ENCODE data around the gene CHD2. TPM values are rescaled to one million over a fixed set of nuclear protein-coding genes. Genes with fewer than 3 reads are reported as not detected.

CHD2 gene
- total and polyA plus RNA-seq, 4 experiments from 2014 or later, result 28.4 to 351 (median 224) TPM

GRCh38 chr15:92930776-92931175 is 30.7 kb downstream of the CHD2 start:
- no peak for DNase-seq
- ChIA-PET CTCF (ENCODE audit: partially characterized antibody) (interaction anchor here (2.4 kb wide), 1 partner anchor 132 kb away, joined by 11 read pairs; no protein-coding TSS in a partner anchor), POLR2A (ENCODE audit: partially characterized antibody) (interaction anchor here (1.3 to 2.2 kb wide), 2 partner anchors 48 to 122 kb away, joined by 3 to 9 read pairs; no protein-coding TSS in a partner anchor)
- no peaks in the 10 kb centered on the region for H3K27me3 ChIP-seq (ENCODE audit: insufficient read depth, low read length)
- H3K36me3 Mint-ChIP-seq, result peaks cover 70 to 93% of the 10 kb centered on the region in 2 donors
- H3K9me3 ChIP-seq (ENCODE audit: control insufficient read depth in 1 of 2, low read length in 2 of 2), result no peaks in the 10 kb centered on the region
- H3K27me3 Mint-ChIP-seq, result no peaks in the 10 kb centered on the region
- peak overlapping the region in 2 of 8 donors; percentile 10 to 25 for H3K4me3 Mint-ChIP-seq
- peaks cover 33 to 69% (median 50%) of the 10 kb centered on the region in 4 donors for H3K4me1 Mint-ChIP-seq
- H3K9me3 Mint-ChIP-seq, result no peaks in the 10 kb centered on the region
- intact Hi-C loops (cut with micrococcal nuclease), result no loop called here
- H3K4me3 ChIP-seq (ENCODE audit: low read length in 2 of 2), result no peak overlapping the region
- H3K27ac Mint-ChIP-seq, result peak overlapping the region in 4 of 7 donors; percentile 5 to 68 (median 40)
- no peak overlapping the region for H3K27ac ChIP-seq (ENCODE audit: low read depth, low read length)
- peaks cover 40% of the 10 kb centered on the region for H3K4me1 ChIP-seq (ENCODE audit: insufficient read depth, low read length)
- H3K36me3 ChIP-seq (ENCODE audit: insufficient read depth, low read length), result peaks cover 79% of the 10 kb centered on the region

GRCh38 chr15:92932946-92933649 is 33.0 kb downstream of the CHD2 start:
- intact Hi-C loops (cut with micrococcal nuclease), result no loop called here
- no peaks in the 10 kb centered on the region for H3K27me3 Mint-ChIP-seq
- CTCF ChIA-PET (ENCODE audit: partially characterized antibody), result interaction anchor here (0.7 to 1.5 kb wide), 5 partner anchors 9 to 125 kb away, joined by 3 to 5 read pairs (median 3); no protein-coding TSS in a partner anchor
- no peak overlapping the region for H3K4me3 ChIP-seq (ENCODE audit: low read length in 2 of 2)
- peaks cover 73% of the 10 kb centered on the region for H3K36me3 ChIP-seq (ENCODE audit: insufficient read depth, low read length)
- H3K27ac Mint-ChIP-seq, result peak overlapping the region in 6 of 7 donors; percentile 11 to 71 (median 49)
- no peak for DNase-seq
- peaks cover 30 to 67% (median 44%) of the 10 kb centered on the region in 4 donors for H3K4me1 Mint-ChIP-seq
- POLR2A ChIA-PET (ENCODE audit: partially characterized antibody), result interaction anchor here (0.6 to 1.4 kb wide), 6 partner anchors 10 to 125 kb away, joined by 3 to 5 read pairs (median 3); no protein-coding TSS in a partner anchor
- H3K4me1 ChIP-seq (ENCODE audit: insufficient read depth, low read length), result peaks cover 39% of the 10 kb centered on the region
- H3K36me3 Mint-ChIP-seq, result peaks cover 62 to 91% of the 10 kb centered on the region in 2 donors
- H3K27ac ChIP-seq (ENCODE audit: low read depth, low read length), result no peak overlapping the region
- no peaks in the 10 kb centered on the region for H3K27me3 ChIP-seq (ENCODE audit: insufficient read depth, low read length)
- H3K9me3 Mint-ChIP-seq, result no peaks in the 10 kb centered on the region
- H3K9me3 ChIP-seq (ENCODE audit: control insufficient read depth in 1 of 2, low read length in 2 of 2), result no peaks in the 10 kb centered on the region
- no peak overlapping the region for H3K4me3 Mint-ChIP-seq

- H3K36me3 ChIP-seq (ENCODE audit: insufficient read depth, low read length), result peaks cover 71% of the 10 kb centered on the region
- intact Hi-C loops (cut with micrococcal nuclease), result no loop called here
- Mint-ChIP-seq H3K9me3 (no peaks in the 10 kb centered on the region), H3K36me3 (peaks cover 59 to 90% of the 10 kb centered on the region in 2 donors), H3K27me3 (no peaks in the 10 kb centered on the region), H3K27ac (peak overlapping the region in 1 of 7 donors; percentile 64), H3K4me1 (peaks cover 23 to 65% (median 38%) of the 10 kb centered on the region in 4 donors), H3K4me3 (no peak overlapping the region)
- H3K9me3 ChIP-seq (ENCODE audit: control insufficient read depth in 1 of 2, low read length in 2 of 2), result no peaks in the 10 kb centered on the region
- POLR2A ChIA-PET (ENCODE audit: partially characterized antibody), result interaction anchor here (1.1 to 1.4 kb wide), 2 partner anchors 51 to 125 kb away, joined by 3 to 5 read pairs; no protein-coding TSS in a partner anchor
- no peaks in the 10 kb centered on the region for H3K27me3 ChIP-seq (ENCODE audit: insufficient read depth, low read length)
- CTCF ChIA-PET (ENCODE audit: partially characterized antibody), result interaction anchor here (0.7 to 1.4 kb wide), 4 partner anchors 12 to 136 kb away, joined by 3 to 4 read pairs (median 3); no protein-coding TSS in a partner anchor
- H3K4me3 ChIP-seq (ENCODE audit: low read length in 2 of 2), result no peak overlapping the region
- peaks cover 32% of the 10 kb centered on the region for H3K4me1 ChIP-seq (ENCODE audit: insufficient read depth, low read length)
- H3K27ac ChIP-seq (ENCODE audit: low read depth, low read length), result no peak overlapping the region
- no peak for DNase-seq
These were observed 33.7 kb downstream of the CHD2 start for GRCh38 chr15:92933831-92934230.

GRCh38 chr15:92934716-92935115 is 34.6 kb downstream of the CHD2 start:
- H3K27me3 Mint-ChIP-seq, result no peaks in the 10 kb centered on the region
- DNase-seq, result no peak
- no peaks in the 10 kb centered on the region for H3K9me3 ChIP-seq (ENCODE audit: control insufficient read depth in 1 of 2, low read length in 2 of 2)
- H3K9me3 Mint-ChIP-seq, result no peaks in the 10 kb centered on the region
- peaks cover 27% of the 10 kb centered on the region for H3K4me1 ChIP-seq (ENCODE audit: insufficient read depth, low read length)
- no peak overlapping the region for H3K4me3 Mint-ChIP-seq
- no peak overlapping the region for H3K27ac ChIP-seq (ENCODE audit: low read depth, low read length)
- H3K4me3 ChIP-seq (ENCODE audit: low read length in 2 of 2), result no peak overlapping the region
- ChIA-PET POLR2A (ENCODE audit: partially characterized antibody) (no interaction called here), CTCF (ENCODE audit: partially characterized antibody) (interaction anchor here (0.9 kb wide), 1 partner anchor 137 kb away, joined by 3 read pairs; no protein-coding TSS in a partner anchor)
- H3K4me1 Mint-ChIP-seq, result peaks cover 24 to 62% (median 38%) of the 10 kb centered on the region in 4 donors
- H3K36me3 Mint-ChIP-seq, result peaks cover 64 to 91% of the 10 kb centered on the region in 2 donors
- H3K27me3 ChIP-seq (ENCODE audit: insufficient read depth, low read length), result no peaks in the 10 kb centered on the region
- peak overlapping the region in 4 of 7 donors; percentile 3 to 64 (median 44) for H3K27ac Mint-ChIP-seq
- H3K36me3 ChIP-seq (ENCODE audit: insufficient read depth, low read length), result peaks cover 73% of the 10 kb centered on the region
- intact Hi-C loops (cut with micrococcal nuclease), result no loop called here

GRCh38 chr15:92936138-92936537 is 36.0 kb downstream of the CHD2 start:
- Mint-ChIP-seq H3K36me3 (peaks cover 59 to 86% of the 10 kb centered on the region in 2 donors), H3K4me3 (peak overlapping the region in 1 of 8 donors; percentile 37), H3K9me3 (no peaks in the 10 kb centered on the region), H3K27ac (peak overlapping the region in 6 of 7 donors; percentile 6 to 74 (median 50)), H3K27me3 (no peaks in the 10 kb centered on the region), H3K4me1 (peaks cover 20 to 49% (median 32%) of the 10 kb centered on the region in 4 donors)
- ChIA-PET POLR2A (ENCODE audit: partially characterized antibody) (interaction anchor here (1.0 to 1.9 kb wide), 2 partner anchors 9 to 18 kb away, joined by 3 to 6 read pairs; no protein-coding TSS in a partner anchor), CTCF (ENCODE audit: partially characterized antibody) (interaction anchor here (1.2 to 2.2 kb wide), 3 partner anchors 15 to 139 kb away, joined by 3 to 10 read pairs (median 3); no protein-coding TSS in a partner anchor)
- no peak overlapping the region for H3K27ac ChIP-seq (ENCODE audit: low read depth, low read length)
- H3K9me3 ChIP-seq (ENCODE audit: control insufficient read depth in 1 of 2, low read length in 2 of 2), result no peaks in the 10 kb centered on the region
- peaks cover 24% of the 10 kb centered on the region for H3K4me1 ChIP-seq (ENCODE audit: insufficient read depth, low read length)
- no peak for DNase-seq
- H3K4me3 ChIP-seq (ENCODE audit: low read length in 2 of 2), result no peak overlapping the region
- H3K27me3 ChIP-seq (ENCODE audit: insufficient read depth, low read length), result no peaks in the 10 kb centered on the region
- H3K36me3 ChIP-seq (ENCODE audit: insufficient read depth, low read length), result peaks cover 67% of the 10 kb centered on the region
- intact Hi-C loops (cut with micrococcal nuclease), result no loop called here

GRCh38 chr15:92936693-92937092 is 36.6 kb downstream of the CHD2 start:
- CTCF ChIA-PET (ENCODE audit: partially characterized antibody), result interaction anchor here (1.2 to 2.2 kb wide), 3 partner anchors 15 to 142 kb away, joined by 3 to 10 read pairs (median 3); no protein-coding TSS in a partner anchor
- Mint-ChIP-seq H3K27me3 (no peaks in the 10 kb centered on the region), H3K4me3 (peak overlapping the region in 1 of 8 donors; percentile 8), H3K36me3 (peaks cover 61 to 86% of the 10 kb centered on the region in 2 donors), H3K27ac (peak overlapping the region in 5 of 7 donors; percentile 31 to 87 (median 54)), H3K4me1 (peaks cover 22 to 49% (median 34%) of the 10 kb centered on the region in 4 donors), H3K9me3 (peaks cover 0 to 2% (median 0%) of the 10 kb centered on the region in 8 donors)
- Histone ChIP-seq H3K9me3 (ENCODE audit: control insufficient read depth in 1 of 2, low read length in 2 of 2) (no peaks in the 10 kb centered on the region), H3K4me3 (ENCODE audit: low read length in 2 of 2) (no peak overlapping the region), H3K27me3 (ENCODE audit: insufficient read depth, low read length) (no peaks in the 10 kb centered on the region), H3K4me1 (ENCODE audit: insufficient read depth, low read length) (peaks cover 24% of the 10 kb centered on the region), H3K36me3 (ENCODE audit: insufficient read depth, low read length) (peaks cover 68% of the 10 kb centered on the region), H3K27ac (ENCODE audit: low read depth, low read length) (no peak overlapping the region)
- POLR2A ChIA-PET (ENCODE audit: partially characterized antibody), result interaction anchor here (1.0 to 1.9 kb wide), 2 partner anchors 8 to 17 kb away, joined by 3 to 6 read pairs; no protein-coding TSS in a partner anchor
- no peak for DNase-seq
- intact Hi-C loops (cut with micrococcal nuclease), result no loop called here

GRCh38 chr15:92937901-92938300 is 37.8 kb downstream of the CHD2 start:
- H3K4me1 ChIP-seq (ENCODE audit: insufficient read depth, low read length), result peaks cover 24% of the 10 kb centered on the region
- intact Hi-C loops (cut with micrococcal nuclease), result no loop called here
- Mint-ChIP-seq H3K4me3 (peak overlapping the region in 2 of 8 donors; percentile 5 to 20), H3K36me3 (peaks cover 73 to 88% of the 10 kb centered on the region in 2 donors), H3K9me3 (peaks cover 0 to 2% (median 0%) of the 10 kb centered on the region in 8 donors), H3K27me3 (no peaks in the 10 kb centered on the region), H3K27ac (peak overlapping the region in 3 of 7 donors; percentile 61 to 87 (median 77)), H3K4me1 (peaks cover 23 to 49% (median 36%) of the 10 kb centered on the region in 4 donors)
- H3K4me3 ChIP-seq (ENCODE audit: low read length in 2 of 2), result no peak overlapping the region
- no peak for DNase-seq
- ChIA-PET CTCF (ENCODE audit: partially characterized antibody) (interaction anchor here (1.3 kb wide), 1 partner anchor 143 kb away, joined by 3 read pairs; no protein-coding TSS in a partner anchor), POLR2A (ENCODE audit: partially characterized antibody) (no interaction called here)
- peaks cover 73% of the 10 kb centered on the region for H3K36me3 ChIP-seq (ENCODE audit: insufficient read depth, low read length)
- H3K27ac ChIP-seq (ENCODE audit: low read depth, low read length), result no peak overlapping the region
- no peaks in the 10 kb centered on the region for H3K9me3 ChIP-seq (ENCODE audit: control insufficient read depth in 1 of 2, low read length in 2 of 2)
- H3K27me3 ChIP-seq (ENCODE audit: insufficient read depth, low read length), result no peaks in the 10 kb centered on the region

All from CD4-positive, alpha-beta memory T cell (primary cell).